ENCODE data around the gene WAC.

WAC gene

GRCh38 chr10:28669227-28670173 is 136.6 kb downstream of the WAC start:
- DNase-seq, result no peak
